Subcutaneous abdominal adipose tissue (tissue), 5 donors: ENCODE results near the gene VAC14.

ENCODE experiments used
- H3K27ac ChIP-seq: one replicate; pipeline ENCODE4 v1.7.0; 2013; ENCODE audit warnings: low read depth, mild to moderate bottlenecking, inconsistent platforms, low read length, moderate library complexity
- H3K27me3 ChIP-seq, 5 donors: one replicate each; pipeline ENCODE4 v1.7.0; 2013; ENCODE audit warnings: low read length in 5 of 5, inconsistent platforms in 1 of 5; ENCODE audit not compliant: control insufficient read depth in 5 of 5, insufficient read depth in 4 of 5
- H3K36me3 ChIP-seq, 5 donors: one replicate each; pipeline ENCODE4 v1.7.0; 2013; ENCODE audit warnings: low read length in 5 of 5; ENCODE audit not compliant: control insufficient read depth in 5 of 5, insufficient read depth in 5 of 5
- H3K4me1 ChIP-seq, 5 donors: one replicate each; pipeline ENCODE4 v1.7.0; 2013; ENCODE audit warnings: low read length in 5 of 5, mild to moderate bottlenecking in 3 of 5, moderate library complexity in 1 of 5; ENCODE audit not compliant: control insufficient read depth in 5 of 5, insufficient read depth in 5 of 5
- H3K4me3 ChIP-seq, 5 donors: one replicate each; pipeline ENCODE4 v1.7.0; 2013; ENCODE audit warnings: low read length in 5 of 5, low read depth in 1 of 5
- H3K9ac ChIP-seq, 5 donors: one replicate each; pipeline ENCODE4 v1.7.0; 2013; ENCODE audit warnings: low read length in 5 of 5, mild to moderate bottlenecking in 4 of 5, moderate library complexity in 3 of 5
- H3K9me3 ChIP-seq, 5 donors: one replicate each; pipeline ENCODE4 v1.7.0; 2013; ENCODE audit warnings: low read length in 5 of 5; ENCODE audit not compliant: control insufficient read depth in 5 of 5
- donor health status: healthy.
- donor health status: healthy.
- donor health status: healthy.
- donor health status: healthy.
- donor health status: healthy.

The VAC14 gene

GRCh38 chr16:70665806-70666735, 134.9 kb downstream of the VAC14 start:
- Histone ChIP-seq H3K36me3 (peaks cover 17 to 69% (median 59%) of the 10 kb centered on the region in 5 donors), H3K9me3 (no peaks in the 10 kb centered on the region), H3K4me3 (no peak overlapping the region), H3K27ac (no peak overlapping the region), H3K9ac (no peak overlapping the region), H3K4me1 (peaks cover 0 to 4% (median 0%) of the 10 kb centered on the region in 5 donors), H3K27me3 (no peaks in the 10 kb centered on the region)

- Histone ChIP-seq H3K4me3 (no peak overlapping the region), H3K9ac (no peak overlapping the region), H3K4me1 (peaks cover 0 to 4% (median 0%) of the 10 kb centered on the region in 5 donors), H3K27me3 (no peaks in the 10 kb centered on the region), H3K27ac (no peak overlapping the region), H3K36me3 (peaks cover 12 to 60% (median 53%) of the 10 kb centered on the region in 5 donors), H3K9me3 (no peaks in the 10 kb centered on the region)
These were observed 135.8 kb downstream of the VAC14 start for GRCh38 chr16:70665113-70665694.

GRCh38 chr16:70664325-70665112, 136.4 kb downstream of the VAC14 start:
- no peaks in the 10 kb centered on the region for H3K27me3 ChIP-seq
- H3K9me3 ChIP-seq = no peaks in the 10 kb centered on the region
- H3K9ac ChIP-seq = no peak overlapping the region
- peaks cover 12 to 54% (median 48%) of the 10 kb centered on the region in 5 donors for H3K36me3 ChIP-seq
- H3K27ac ChIP-seq = no peak overlapping the region
- H3K4me3 ChIP-seq = no peak overlapping the region
- peaks cover 0 to 4% (median 0%) of the 10 kb centered on the region in 5 donors for H3K4me1 ChIP-seq

GRCh38 chr16:70663524-70664324, 137.2 kb downstream of the VAC14 start:
- Histone ChIP-seq H3K4me1 (peaks cover 0 to 4% (median 0%) of the 10 kb centered on the region in 5 donors), H3K36me3 (peaks cover 7 to 48% (median 45%) of the 10 kb centered on the region in 5 donors), H3K27ac (no peak overlapping the region)

GRCh38 chr16:70662991-70663523, 137.9 kb downstream of the VAC14 start:
- Histone ChIP-seq H3K9me3 (no peaks in the 10 kb centered on the region), H3K4me3 (no peak overlapping the region), H3K36me3 (peaks cover 2 to 43% (median 40%) of the 10 kb centered on the region in 5 donors), H3K4me1 (peaks cover 0 to 4% (median 0%) of the 10 kb centered on the region in 5 donors), H3K27me3 (no peaks in the 10 kb centered on the region), H3K9ac (no peak overlapping the region), H3K27ac (no peak overlapping the region)

More at GRCh38 chr16:70663524-70664324, 137.2 kb downstream of the VAC14 start:
- no peaks in the 10 kb centered on the region for H3K27me3 ChIP-seq
- no peak overlapping the region for H3K4me3 ChIP-seq
- H3K9me3 ChIP-seq = no peaks in the 10 kb centered on the region
- no peak overlapping the region for H3K9ac ChIP-seq

- H3K9me3 ChIP-seq = no peaks in the 10 kb centered on the region
- no peaks in the 10 kb centered on the region for H3K27me3 ChIP-seq
- no peak overlapping the region for H3K27ac ChIP-seq
- H3K9ac ChIP-seq = no peak overlapping the region
- H3K36me3 ChIP-seq = peaks cover 2 to 43% (median 40%) of the 10 kb centered on the region in 5 donors
- H3K4me1 ChIP-seq = peaks cover 0 to 4% (median 0%) of the 10 kb centered on the region in 5 donors
- H3K4me3 ChIP-seq = no peak overlapping the region
These were observed 138.9 kb downstream of the VAC14 start for GRCh38 chr16:70661918-70662641.

GRCh38 chr16:70661534-70661917, 139.4 kb downstream of the VAC14 start:
- Histone ChIP-seq H3K27ac (no peak overlapping the region), H3K9me3 (no peaks in the 10 kb centered on the region), H3K4me3 (no peak overlapping the region), H3K4me1 (peaks cover 0 to 4% (median 0%) of the 10 kb centered on the region in 5 donors), H3K36me3 (peaks cover under 1 to 40% (median 35%) of the 10 kb centered on the region in 5 donors), H3K9ac (no peak overlapping the region), H3K27me3 (no peaks in the 10 kb centered on the region)

GRCh38 chr16:70660672-70661350, 140.1 kb downstream of the VAC14 start:
- Histone ChIP-seq H3K9ac (no peak overlapping the region), H3K27me3 (no peaks in the 10 kb centered on the region), H3K36me3 (peaks cover 0 to 36% (median 28%) of the 10 kb centered on the region in 5 donors), H3K27ac (no peak overlapping the region), H3K9me3 (no peaks in the 10 kb centered on the region), H3K4me3 (no peak overlapping the region), H3K4me1 (no peaks in the 10 kb centered on the region)
